HFFc6 (cell line): Measurements from ENCODE around the gene CCDC40. TPM values are rescaled to one million over a fixed set of nuclear protein-coding genes. Genes with fewer than 3 reads are reported as not detected.

Experiments used
- DNase-seq: peaks from one replicate; pipeline ENCODE4 v3.0.0-alpha.2; 2018
- H3K27ac Mint-ChIP-seq: 2 replicates; pipeline ENCODE4 v1.8.0; 2020; ENCODE audit warnings: mild to moderate bottlenecking, mixed read lengths
- H3K27me3 Mint-ChIP-seq: 2 replicates; pipeline ENCODE4 v1.8.0; 2021; ENCODE audit warnings: mild to moderate bottlenecking, moderate library complexity, mixed read lengths; ENCODE audit not compliant: insufficient read depth
- H3K36me3 Mint-ChIP-seq: 2 replicates; pipeline ENCODE4 v1.8.0; 2021; ENCODE audit warnings: low read depth, mixed read lengths
- H3K4me1 Mint-ChIP-seq: 2 replicates; pipeline ENCODE4 v1.8.0; 2020; ENCODE audit warnings: low read depth, mixed read lengths
- H3K4me3 Mint-ChIP-seq: 2 replicates; pipeline ENCODE4 v1.8.0; 2020; ENCODE audit warnings: mild to moderate bottlenecking, moderate library complexity, mixed read lengths
- H3K9me3 Mint-ChIP-seq: 2 replicates; pipeline ENCODE4 v1.8.0; 2020; ENCODE audit warnings: mild to moderate bottlenecking, mixed read lengths
- total RNA-seq, 6 experiments: library from RNA; stranded (reverse); fragmentation: NEBNext Ultra II Directional; extraction: Animal tissue kit (Norgen Biotek cat#: 25700); gene quantifications; 2 replicates in 1 of 6; 3 replicates in 5 of 6; pipeline ENCODE4 v1.2.3, GENCODE V29; 2021
- TF ChIP-seq, protein P1 (sequence below): fragments of 200-600 bp; sonication (generic); IDR thresholded peaks from 2 replicates; pipeline ENCODE4 v1.5.0; 2021; ENCODE audit warnings: antibody characterized with exemption, mild to moderate bottlenecking

CCDC40 gene
- total RNA-seq, 6 experiments from 2014 or later, result 1.7 to 3.2 (median 2.1) TPM

DNA sequence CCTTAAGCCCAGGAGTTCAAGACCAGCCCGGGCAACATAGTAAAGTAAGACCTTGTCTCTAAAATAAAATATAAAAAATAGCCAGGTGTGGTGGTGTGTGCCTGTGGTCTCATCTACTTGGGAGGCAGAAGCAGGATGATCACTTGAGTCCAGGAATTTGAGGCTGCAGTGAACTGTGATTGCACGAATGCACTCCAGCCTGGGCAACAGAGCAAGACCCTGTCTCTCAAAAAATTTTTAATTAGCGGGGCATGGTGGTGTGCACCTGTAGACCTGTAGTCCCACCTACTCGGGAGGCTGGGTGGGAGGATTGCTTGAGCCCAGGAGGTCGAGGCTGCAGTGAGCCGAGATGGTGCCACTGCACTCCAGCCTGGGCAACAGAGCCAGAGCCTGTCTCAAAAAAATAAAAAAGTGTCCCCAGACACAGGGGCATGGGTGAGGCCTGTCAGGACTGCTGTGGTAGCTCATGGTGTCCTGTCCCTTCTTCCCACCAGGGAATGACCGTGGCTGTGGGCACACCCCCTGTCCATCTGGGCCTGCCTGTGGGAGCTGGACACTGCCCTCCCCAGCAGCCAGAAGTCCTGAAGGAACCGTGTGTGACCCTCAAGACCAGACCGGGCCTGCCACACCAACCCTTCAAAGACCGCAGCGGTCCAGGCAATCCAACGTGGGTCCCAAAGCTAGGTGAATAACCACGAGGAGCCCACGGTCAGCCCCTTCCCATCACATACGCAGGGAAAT is 34.1 kb downstream of the CCDC40 start:
- DNase-seq, result no peak
- H3K27ac Mint-ChIP-seq, result no peak overlapping the region
- H3K27me3 Mint-ChIP-seq, result peaks cover 4% of the 10 kb centered on the region
- H3K9me3 Mint-ChIP-seq, result no peaks in the 10 kb centered on the region
- TF ChIP-seq, protein P1, sequence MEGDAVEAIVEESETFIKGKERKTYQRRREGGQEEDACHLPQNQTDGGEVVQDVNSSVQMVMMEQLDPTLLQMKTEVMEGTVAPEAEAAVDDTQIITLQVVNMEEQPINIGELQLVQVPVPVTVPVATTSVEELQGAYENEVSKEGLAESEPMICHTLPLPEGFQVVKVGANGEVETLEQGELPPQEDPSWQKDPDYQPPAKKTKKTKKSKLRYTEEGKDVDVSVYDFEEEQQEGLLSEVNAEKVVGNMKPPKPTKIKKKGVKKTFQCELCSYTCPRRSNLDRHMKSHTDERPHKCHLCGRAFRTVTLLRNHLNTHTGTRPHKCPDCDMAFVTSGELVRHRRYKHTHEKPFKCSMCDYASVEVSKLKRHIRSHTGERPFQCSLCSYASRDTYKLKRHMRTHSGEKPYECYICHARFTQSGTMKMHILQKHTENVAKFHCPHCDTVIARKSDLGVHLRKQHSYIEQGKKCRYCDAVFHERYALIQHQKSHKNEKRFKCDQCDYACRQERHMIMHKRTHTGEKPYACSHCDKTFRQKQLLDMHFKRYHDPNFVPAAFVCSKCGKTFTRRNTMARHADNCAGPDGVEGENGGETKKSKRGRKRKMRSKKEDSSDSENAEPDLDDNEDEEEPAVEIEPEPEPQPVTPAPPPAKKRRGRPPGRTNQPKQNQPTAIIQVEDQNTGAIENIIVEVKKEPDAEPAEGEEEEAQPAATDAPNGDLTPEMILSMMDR, result no peak
- peaks cover 23% of the 10 kb centered on the region for H3K4me1 Mint-ChIP-seq
- H3K36me3 Mint-ChIP-seq, result no peaks in the 10 kb centered on the region
- peak overlapping the region; percentile 70; the same call in 1 of the 2 replicates for H3K4me3 Mint-ChIP-seq

- DNase-seq, result no peak
- Mint-ChIP-seq H3K9me3 (no peaks in the 10 kb centered on the region), H3K4me3 (peak overlapping the region; percentile 70), H3K4me1 (peaks cover 23% of the 10 kb centered on the region), H3K27me3 (peaks cover 4% of the 10 kb centered on the region), H3K36me3 (no peaks in the 10 kb centered on the region), H3K27ac (peak overlapping the region; percentile 34; the same call in 1 of the 2 replicates)
- TF ChIP-seq, protein P1, result no peak
Measured at GRCh38 chr17:80071116-80071841, 34.8 kb downstream of the CCDC40 start.

- H3K27me3 Mint-ChIP-seq, result peaks cover 4% of the 10 kb centered on the region
- no peak overlapping the region for H3K27ac Mint-ChIP-seq
- DNase-seq, result no peak
- 0 out of 2 replicates have a peak, but pooled peaks cover under 1% of the 10 kb centered on the region for H3K36me3 Mint-ChIP-seq
- peaks cover 23% of the 10 kb centered on the region for H3K4me1 Mint-ChIP-seq
- TF ChIP-seq, protein P1, result no peak
- no peak overlapping the region for H3K4me3 Mint-ChIP-seq
- H3K9me3 Mint-ChIP-seq, result no peaks in the 10 kb centered on the region
Measured at GRCh38 chr17:80072410-80072809, 36.0 kb downstream of the CCDC40 start.

DNA sequence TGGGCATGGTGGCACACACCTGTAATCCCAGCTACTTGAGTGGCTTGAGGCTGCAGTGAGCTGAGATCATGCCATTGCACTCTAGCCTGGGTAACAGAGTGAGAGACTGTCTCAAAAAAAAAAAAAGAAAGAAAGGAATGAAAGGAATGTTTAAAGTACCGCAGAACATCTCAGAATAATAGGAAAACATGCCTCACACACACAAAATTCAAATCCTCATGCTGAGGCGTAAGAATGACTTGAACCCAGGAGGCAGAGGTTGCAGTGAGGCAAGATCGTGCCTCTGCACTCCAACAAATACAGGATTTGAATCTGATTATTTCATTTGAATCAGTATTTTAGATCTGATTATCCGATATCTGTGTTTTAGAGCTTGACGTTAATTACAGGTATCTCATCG is 43.6 kb downstream of the CCDC40 start:
- H3K4me3 Mint-ChIP-seq, result no peak overlapping the region
- no peaks in the 10 kb centered on the region for H3K4me1 Mint-ChIP-seq
- TF ChIP-seq, protein P1, result no peak
- H3K9me3 Mint-ChIP-seq, result peaks cover 4% of the 10 kb centered on the region; the same call in 1 of the 2 replicates
- DNase-seq, result no peak
- H3K27ac Mint-ChIP-seq, result no peak overlapping the region
- 0 out of 2 replicates have a peak, but pooled peaks cover 4% of the 10 kb centered on the region for H3K36me3 Mint-ChIP-seq
- H3K27me3 Mint-ChIP-seq, result no peaks in the 10 kb centered on the region; the same call in none of the 2 replicates

- Mint-ChIP-seq H3K4me1 (no peaks in the 10 kb centered on the region), H3K27me3 (peaks cover 2% of the 10 kb centered on the region), H3K9me3 (peaks cover 4% of the 10 kb centered on the region; the same call in 1 of the 2 replicates), H3K36me3 (0 out of 2 replicates have a peak, but pooled peaks cover 4% of the 10 kb centered on the region), H3K27ac (no peak overlapping the region), H3K4me3 (no peak overlapping the region)
- no peak for DNase-seq
- TF ChIP-seq, protein P1, result no peak
Measured at GRCh38 chr17:80081596-80081995, 45.2 kb downstream of the CCDC40 start.
